Fibroblast of pulmonary artery (primary cell): ENCODE measurements around the gene PRX.
A peak's percentile ranks its signal among the peaks of the same experiment; 100 is the strongest.
"Not testable (repeated sequence)": the region's sequence is repeated elsewhere in the genome, so short reads cannot be mapped to it uniquely, and the experiment has no call there.

Experiments used
- DNase-seq: peaks from one replicate; pipeline ENCODE4 v3.0.0-alpha.2; 2010; ENCODE audit warnings: low read depth
- H3K4me3 ChIP-seq: replicated peaks from 2 replicates; pipeline ENCODE4 v1.5.1; 2011; ENCODE audit warnings: low read depth, mild to moderate bottlenecking, control low read depth, low read length, moderate library complexity
- CTCF ChIP-seq: IDR thresholded peaks from 2 replicates; pipeline ENCODE4 v1.5.1; 2011; ENCODE audit warnings: mild to moderate bottlenecking, control low read depth, low read length, inconsistent platforms; ENCODE audit errors: missing control alignments

The PRX gene

GRCh38 chr19:40444000-40444824, 31.0 kb upstream of the PRX start, which contains the start of gene SERTAD3:
Gene SERTAD3 (minus strand): TSS chr19:40444335. CDS start chr19:40442080, 2,255 bp downstream.
- peak within 1 kb of the TSS; percentile 100 for H3K4me3 ChIP-seq
- TF ChIP-seq CTCF: no peak
- DNase-seq: peak; percentile 95

- peak overlapping the region; percentile 100 for H3K4me3 ChIP-seq
- DNase-seq: peak; percentile 100
- no peak for TF ChIP-seq CTCF
These were observed 30.2 kb upstream of the PRX start for GRCh38 chr19:40443131-40443999.

- H3K4me3 ChIP-seq: peak overlapping the region; percentile 70
- no peak for TF ChIP-seq CTCF
- DNase-seq: no peak
These were observed 29.4 kb upstream of the PRX start for GRCh38 chr19:40442328-40443130.

GRCh38 chr19:40441719-40442253, 28.6 kb upstream of the PRX start:
- no peak for DNase-seq
- no peak for TF ChIP-seq CTCF
- H3K4me3 ChIP-seq: peak overlapping the region; percentile 70

- no peak overlapping the region for H3K4me3 ChIP-seq
- TF ChIP-seq CTCF: no peak
These were observed 25.1 kb upstream of the PRX start for GRCh38 chr19:40438284-40438683.

GRCh38 chr19:40433391-40434216, 20.4 kb upstream of the PRX start:
- no peak for TF ChIP-seq CTCF
- peak; percentile 92 for DNase-seq
- peak overlapping the region; percentile 49 for H3K4me3 ChIP-seq

More at GRCh38 chr19:40438284-40438683, 25.1 kb upstream of the PRX start:
- no peak for DNase-seq

GRCh38 chr19:40432760-40433159, 19.6 kb upstream of the PRX start:
- H3K4me3 ChIP-seq: peak overlapping the region; percentile 49
- DNase-seq: not testable (repeated sequence)
